ENCODE data around the gene DMD. TPM values are rescaled to one million over a fixed set of nuclear protein-coding genes. Genes with fewer than 3 reads are reported as not detected.

The DMD gene
- total RNA-seq, 1 experiment from 2014 or later, result 2.2 TPM

DNA sequence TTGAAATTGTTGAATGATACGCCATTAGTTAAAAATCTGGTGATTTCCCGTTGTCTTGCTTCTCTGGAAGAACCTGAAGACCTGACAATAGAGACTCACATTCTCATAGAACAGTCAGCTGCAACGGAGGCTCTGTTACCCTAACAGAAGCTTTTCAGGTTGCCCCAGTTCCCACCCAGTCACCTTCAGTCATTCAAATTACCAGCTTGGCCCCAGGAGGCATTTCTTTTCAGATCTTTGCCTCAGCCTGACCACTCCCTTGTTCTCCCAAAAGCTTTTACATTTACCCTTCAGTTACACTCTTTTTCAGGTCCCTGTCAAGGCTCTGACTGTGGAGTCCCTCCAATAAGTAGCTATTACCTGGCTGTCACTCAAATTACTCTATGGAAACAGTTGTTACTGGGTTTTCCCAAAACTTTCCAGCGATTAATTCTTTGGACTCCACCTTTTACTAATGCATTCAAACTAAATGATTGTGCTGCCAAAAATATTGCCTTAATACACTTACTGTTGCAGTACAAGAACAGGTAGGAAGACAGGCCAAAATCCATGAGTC is 1977.3 kb downstream of the DMD start:
- Histone ChIP-seq H3K27ac (ENCODE audit: low read length) (no peak overlapping the region), H3K9me3 (ENCODE audit: control insufficient read depth, insufficient read depth, low read depth, low read length) (no peaks in the 10 kb centered on the region), H3K4me1 (ENCODE audit: control insufficient read depth, insufficient read depth, low read length) (no peaks in the 10 kb centered on the region), H3K36me3 (ENCODE audit: control insufficient read depth, insufficient read depth, low read length) (no peaks in the 10 kb centered on the region), H3K4me3 (ENCODE audit: low read depth in 2 of 2, low read length in 2 of 2) (no peak overlapping the region), H3K27me3 (ENCODE audit: control insufficient read depth, insufficient read depth, low read length) (no peaks in the 10 kb centered on the region)
- no peak for TF ChIP-seq POLR2AphosphoS5 (IDR thresholded peaks at IDR 0.05; ENCODE audit: low read depth, low read length)
- TF ChIP-seq, protein P1, sequence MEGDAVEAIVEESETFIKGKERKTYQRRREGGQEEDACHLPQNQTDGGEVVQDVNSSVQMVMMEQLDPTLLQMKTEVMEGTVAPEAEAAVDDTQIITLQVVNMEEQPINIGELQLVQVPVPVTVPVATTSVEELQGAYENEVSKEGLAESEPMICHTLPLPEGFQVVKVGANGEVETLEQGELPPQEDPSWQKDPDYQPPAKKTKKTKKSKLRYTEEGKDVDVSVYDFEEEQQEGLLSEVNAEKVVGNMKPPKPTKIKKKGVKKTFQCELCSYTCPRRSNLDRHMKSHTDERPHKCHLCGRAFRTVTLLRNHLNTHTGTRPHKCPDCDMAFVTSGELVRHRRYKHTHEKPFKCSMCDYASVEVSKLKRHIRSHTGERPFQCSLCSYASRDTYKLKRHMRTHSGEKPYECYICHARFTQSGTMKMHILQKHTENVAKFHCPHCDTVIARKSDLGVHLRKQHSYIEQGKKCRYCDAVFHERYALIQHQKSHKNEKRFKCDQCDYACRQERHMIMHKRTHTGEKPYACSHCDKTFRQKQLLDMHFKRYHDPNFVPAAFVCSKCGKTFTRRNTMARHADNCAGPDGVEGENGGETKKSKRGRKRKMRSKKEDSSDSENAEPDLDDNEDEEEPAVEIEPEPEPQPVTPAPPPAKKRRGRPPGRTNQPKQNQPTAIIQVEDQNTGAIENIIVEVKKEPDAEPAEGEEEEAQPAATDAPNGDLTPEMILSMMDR (IDR thresholded peaks at IDR 0.05), result no peak
- no peak for TF ChIP-seq SIN3A (IDR thresholded peaks at IDR 0.05; ENCODE audit: borderline replicate concordance, insufficient read depth, low read depth, low read length)
- TF ChIP-seq TCF7L2 (IDR thresholded peaks at IDR 0.05; ENCODE audit: low read depth, low read length), result no peak
- TF ChIP-seq REST (IDR thresholded peaks at IDR 0.05; ENCODE audit: insufficient read depth in 1 of 2, low read depth in 2 of 2, low read length in 1 of 2), result no peak
- CTCF ChIA-PET, result no interaction called here
- intact Hi-C loops (cut with micrococcal nuclease; ENCODE audit: unreplicated experiment), result no loop called here
- POLR2A ChIA-PET, result no interaction called here
- in situ Hi-C loops (cut with HindIII; ENCODE audit: low pct_unique_long_range_greater_than_20kb, low sequenced_read_pairs), result no loop called here
- no peak for DNase-seq (ENCODE audit: low read depth, low spot score)
- BruUV-seq (replicated peaks), result no TSS peak
- ATAC-seq, result no peak

DNA sequence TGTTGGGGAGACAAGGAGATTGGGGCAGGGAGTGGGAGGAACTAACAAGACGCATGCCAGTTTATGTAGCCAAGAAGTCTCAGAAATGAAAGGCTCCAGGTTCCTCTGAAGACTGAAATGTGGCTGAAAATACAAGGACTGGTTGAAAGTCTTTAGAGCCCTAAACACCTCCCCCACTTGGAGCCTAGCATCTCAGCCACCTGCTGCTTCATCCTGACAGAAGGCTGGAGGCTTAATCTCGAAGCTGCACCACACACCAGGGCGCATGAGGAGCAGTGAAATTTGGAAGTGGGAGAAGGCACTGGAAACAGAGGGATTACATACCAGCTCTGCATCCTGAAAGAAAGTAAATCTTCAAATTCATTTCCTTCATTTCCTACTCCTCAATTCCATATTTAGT is 1978.8 kb downstream of the DMD start:
- ATAC-seq (no peak), DNase-seq (ENCODE audit: low read depth, low spot score) (no peak)
- in situ Hi-C loops (cut with HindIII; ENCODE audit: low pct_unique_long_range_greater_than_20kb, low sequenced_read_pairs) (no loop called here), intact Hi-C loops (cut with micrococcal nuclease; ENCODE audit: unreplicated experiment) (no loop called here)
- Histone ChIP-seq H3K36me3 (ENCODE audit: control insufficient read depth, insufficient read depth, low read length) (no peaks in the 10 kb centered on the region), H3K4me1 (ENCODE audit: control insufficient read depth, insufficient read depth, low read length) (no peaks in the 10 kb centered on the region), H3K9me3 (ENCODE audit: control insufficient read depth, insufficient read depth, low read depth, low read length) (no peaks in the 10 kb centered on the region), H3K27ac (ENCODE audit: low read length) (no peak overlapping the region), H3K4me3 (ENCODE audit: low read depth in 2 of 2, low read length in 2 of 2) (no peak overlapping the region), H3K27me3 (ENCODE audit: control insufficient read depth, insufficient read depth, low read length) (no peaks in the 10 kb centered on the region)
- ChIA-PET POLR2A (interaction anchor here (0.5 kb wide), 1 partner anchor 84 kb away, joined by 3 read pairs; no protein-coding TSS in a partner anchor), CTCF (no interaction called here)
- TF ChIP-seq, protein P1 (IDR thresholded peaks at IDR 0.05), result no peak
- TF ChIP-seq SIN3A (IDR thresholded peaks at IDR 0.05; ENCODE audit: borderline replicate concordance, insufficient read depth, low read depth, low read length) (no peak), TCF7L2 (IDR thresholded peaks at IDR 0.05; ENCODE audit: low read depth, low read length) (no peak), REST (IDR thresholded peaks at IDR 0.05; ENCODE audit: insufficient read depth in 1 of 2, low read depth in 2 of 2, low read length in 1 of 2) (no peak), POLR2AphosphoS5 (IDR thresholded peaks at IDR 0.05; ENCODE audit: low read depth, low read length) (no peak)
- no TSS peak for BruUV-seq (replicated peaks)

All from Panc1 (cell line).